Adrenal gland (tissue), 5 donors: ENCODE measurements around the gene WIPF3.

ENCODE experiments used
- CTCF ChIP-seq, 6 experiments: fragments of 450-650 bp in 4 of 6; fragments of 200-600 bp in 2 of 6; sonication (generic) in 1 of 6; IDR thresholded peaks; 1 replicate in 5 of 6; 2 replicates in 1 of 6; pipeline versions ENCODE4 v1.5.1 to v1.8.0; 2016 to 2021; ENCODE audit warnings: antibody characterized with exemption in 6 of 6, mild to moderate bottlenecking in 2 of 6, moderate library complexity in 1 of 6
- POLR2A ChIP-seq, 2 donors: fragments of 450-650 bp; IDR thresholded peaks; one replicate each; pipeline ENCODE4 v1.6.1; 2017; ENCODE audit warnings: antibody characterized with exemption in 2 of 2, mild to moderate bottlenecking in 2 of 2, moderate library complexity in 1 of 2
- donor health status: DM: no; HTN: no; CAD: no.

- TF ChIP-seq CTCF (IDR thresholded peaks at IDR 0.05) (no peak), POLR2A (IDR thresholded peaks at IDR 0.05) (no peak)
Measured at GRCh38 chr7:29884399-29885272, 78.3 kb downstream of the WIPF3 start.
